ENCODE results near the gene DDX52. TPM values are rescaled to one million over a fixed set of nuclear protein-coding genes. Genes with fewer than 3 reads are reported as not detected.
"Not testable (repeated sequence)": the region's sequence is repeated elsewhere in the genome, so short reads cannot be mapped to it uniquely, and the experiment has no call there.

The DDX52 gene
- total and polyA plus RNA-seq, 2 of the 13 experiments (the other 11 are each of a cell fraction or from before 2014, with no cell fraction given): 8.9 to 36.1 TPM

- FAIRE-seq: no peak
- CTCF ChIA-PET (ENCODE audit: low intra/inter-chr PET ratio, low total read pairs): no interaction called here
- peaks cover 16% of the 10 kb centered on the region for H3K79me2 ChIP-seq (ENCODE audit: insufficient read depth, low read length)
- WGBS (ENCODE audit: low lambda C conversion rate): 100% methylated on average over 1 of the region's 1 CpG
- TF ChIP-seq IKZF5 (CRISPR knock-in tag; IDR thresholded peaks at IDR 0.05) (no peak), RBM22 (optimal IDR thresholded peaks at IDR 0.05; ENCODE audit: low read length) (peak; percentile 72)
- no peaks in the 10 kb centered on the region for H3K27me3 ChIP-seq (ENCODE audit: control insufficient read depth in 1 of 2, insufficient read depth in 2 of 2, low read length in 2 of 2)
- POLR2A ChIA-PET: interaction anchor here (0.6 to 0.7 kb wide), 2 partner anchors 33 to 205 kb away, joined by 3 to 4 read pairs; partner anchors contain the start of gene DDX52
- in situ Hi-C loops (cut with HindIII; ENCODE audit: extremely low pct_ligation_motif_present, low pct_unique_long_range_greater_than_20kb) (no loop called here), intact Hi-C loops (cut with micrococcal nuclease; ENCODE audit: unreplicated experiment) (no loop called here)
- H4K20me1 ChIP-seq (ENCODE audit: insufficient read depth, low read length): no peaks in the 10 kb centered on the region; the same call in 1 of the 2 replicates
- BruUV-seq (replicated peaks): no TSS peak
- no peak overlapping the region for H3K4me2 ChIP-seq (ENCODE audit: low read depth, low read length)
- no peak overlapping the region for H3K9ac ChIP-seq (ENCODE audit: insufficient read depth, low read depth, low read length)
- peaks cover 22% of the 10 kb centered on the region for H3K4me1 ChIP-seq (ENCODE audit: insufficient read depth, low read length)
- no peak for ATAC-seq
- H2AFZ ChIP-seq (ENCODE audit: low read length): no peak overlapping the region
- no peak overlapping the region for H3K27ac ChIP-seq (ENCODE audit: extremely low read length, insufficient read depth, low read length)
- no peak overlapping the region for H3K4me3 ChIP-seq (replicated peaks in 1 of 3; ENCODE audit: insufficient read depth in 1 of 3, low read depth in 2 of 3, low read length in 3 of 3)
- no peak for DNase-seq (ENCODE audit: low spot score)
- H3K36me3 ChIP-seq (replicated peaks in 1 of 2; ENCODE audit: control insufficient read depth in 1 of 2, insufficient read depth in 2 of 2, low read length in 2 of 2): peaks cover 1 to 21% of the 10 kb centered on the region in 2 experiments; a peak in 2 of 5 replicates
- H3K9me3 ChIP-seq (ENCODE audit: low read length): no peaks in the 10 kb centered on the region
Observed at GRCh38 chr17:37610971-37611370, 32.3 kb downstream of the DDX52 start.

- H3K36me3 ChIP-seq (replicated peaks in 1 of 2; ENCODE audit: control insufficient read depth in 1 of 2, insufficient read depth in 2 of 2, low read length in 2 of 2): peaks cover 1 to 16% of the 10 kb centered on the region in 2 experiments; a peak in 2 of 5 replicates
- H2AFZ ChIP-seq (ENCODE audit: low read length); intact Hi-C loops (cut with micrococcal nuclease; ENCODE audit: unreplicated experiment); H3K27me3 ChIP-seq (ENCODE audit: control insufficient read depth in 1 of 2, insufficient read depth in 2 of 2, low read length in 2 of 2); ATAC-seq; H3K9me3 ChIP-seq (ENCODE audit: low read length); FAIRE-seq; CTCF ChIA-PET (ENCODE audit: low intra/inter-chr PET ratio, low total read pairs); in situ Hi-C loops (cut with HindIII; ENCODE audit: extremely low pct_ligation_motif_present, low pct_unique_long_range_greater_than_20kb); H4K20me1 ChIP-seq (ENCODE audit: insufficient read depth, low read length); DNase-seq (ENCODE audit: low spot score); BruUV-seq (replicated peaks): not testable (repeated sequence)
- peaks cover 21% of the 10 kb centered on the region for H3K79me2 ChIP-seq (ENCODE audit: insufficient read depth, low read length)
- 0 out of 2 replicates have a peak, but pooled peaks have one; percentile 18 for TF ChIP-seq ZNF362 (CRISPR knock-in tag; IDR thresholded peaks at IDR 0.05; ENCODE audit: borderline replicate concordance)
- peak; percentile 87 for TF ChIP-seq ZNF121 (CRISPR knock-in tag; IDR thresholded peaks at IDR 0.05)
- peak; percentile 67; the same call in 1 of the 2 replicates for TF ChIP-seq ZNF770 (CRISPR knock-in tag; IDR thresholded peaks at IDR 0.05)
- H3K4me3 ChIP-seq (replicated peaks in 1 of 3; ENCODE audit: insufficient read depth in 1 of 3, low read depth in 2 of 3, low read length in 3 of 3): peak overlapping the region; percentile 56 to 89 (median 64); a peak in 5 of 6 replicates
- H3K27ac ChIP-seq (ENCODE audit: extremely low read length, insufficient read depth, low read length): peak overlapping the region; percentile 85
- POLR2A ChIA-PET: interaction anchor here (0.6 to 2.1 kb wide), 8 partner anchors 9 to 1249 kb away, joined by 3 to 9 read pairs (median 4); no protein-coding TSS in a partner anchor
- peak overlapping the region; percentile 89 for H3K4me2 ChIP-seq (ENCODE audit: low read depth, low read length)
- 85% methylated on average over 5 of the region's 5 CpGs for WGBS (ENCODE audit: low lambda C conversion rate)
- H3K9ac ChIP-seq (ENCODE audit: insufficient read depth, low read depth, low read length): peak overlapping the region; percentile 89
- H3K4me1 ChIP-seq (ENCODE audit: insufficient read depth, low read length): peaks cover 28% of the 10 kb centered on the region
Observed at GRCh38 chr17:37610041-37610420, 33.2 kb downstream of the DDX52 start.

Data from HepG2 (cell line).